Measurements from ENCODE around the gene ARHGAP15.

ARHGAP15 gene

GRCh38 chr2:143229952-143230351 lies 100.7 kb downstream of the ARHGAP15 start:
- no peak for DNase-seq

- no peak for DNase-seq
These were observed 101.5 kb downstream of the ARHGAP15 start for GRCh38 chr2:143230506-143231253.

- no peak for DNase-seq
These were observed 102.0 kb downstream of the ARHGAP15 start for GRCh38 chr2:143231254-143231645.

GRCh38 chr2:143237146-143237777 lies 108.0 kb downstream of the ARHGAP15 start:
- no peak for DNase-seq

- no peak for DNase-seq
These were observed 112.3 kb downstream of the ARHGAP15 start for GRCh38 chr2:143241403-143242088.

- DNase-seq = no peak
These were observed 117.0 kb downstream of the ARHGAP15 start for GRCh38 chr2:143246246-143246645.

- DNase-seq = no peak
These were observed 117.9 kb downstream of the ARHGAP15 start for GRCh38 chr2:143246815-143247744.

- DNase-seq = no peak
These were observed 119.4 kb downstream of the ARHGAP15 start for GRCh38 chr2:143248631-143249030.

- no peak for DNase-seq
These were observed 122.5 kb downstream of the ARHGAP15 start for GRCh38 chr2:143251681-143252080.

GRCh38 chr2:143252138-143252907 lies 123.1 kb downstream of the ARHGAP15 start:
- no peak for DNase-seq

GRCh38 chr2:143254110-143254509 lies 124.9 kb downstream of the ARHGAP15 start:
- no peak for DNase-seq

GRCh38 chr2:143255086-143255485 lies 125.9 kb downstream of the ARHGAP15 start:
- DNase-seq = no peak

GRCh38 chr2:143255899-143256298 lies 126.7 kb downstream of the ARHGAP15 start:
- no peak for DNase-seq

GRCh38 chr2:143258126-143258892 lies 129.1 kb downstream of the ARHGAP15 start:
- DNase-seq = no peak

- DNase-seq = peak; percentile 54
These were observed 130.2 kb downstream of the ARHGAP15 start for GRCh38 chr2:143259368-143259958.

- DNase-seq = no peak
These were observed 132.8 kb downstream of the ARHGAP15 start for GRCh38 chr2:143261986-143262385.

GRCh38 chr2:143262389-143262788 lies 133.2 kb downstream of the ARHGAP15 start:
- DNase-seq = no peak

GRCh38 chr2:143263066-143263625 lies 133.9 kb downstream of the ARHGAP15 start:
- no peak for DNase-seq

GRCh38 chr2:143264851-143265250 lies 135.6 kb downstream of the ARHGAP15 start:
- DNase-seq = no peak

GRCh38 chr2:143279672-143280071 lies 150.5 kb downstream of the ARHGAP15 start:
- no peak for DNase-seq
